ENCODE results near the gene SLC39A10. TPM values are rescaled to one million over a fixed set of nuclear protein-coding genes. Genes with fewer than 3 reads are reported as not detected.

Gene SLC39A10
- polyA plus RNA-seq, 12 donors: 18.7 to 93.0 (median 28.0) TPM

GRCh38 chr2:195711478-195711877, 54.5 kb downstream of the SLC39A10 start:
- DNase-seq: no peak

- no peak for DNase-seq
Observed at GRCh38 chr2:195716466-195716865, 59.4 kb downstream of the SLC39A10 start.

GRCh38 chr2:195721042-195721441, 64.0 kb downstream of the SLC39A10 start:
- no peak for DNase-seq

GRCh38 chr2:195722075-195722474, 65.0 kb downstream of the SLC39A10 start:
- DNase-seq: no peak

GRCh38 chr2:195727106-195727505, 70.1 kb downstream of the SLC39A10 start:
- no peak for DNase-seq

GRCh38 chr2:195730912-195731311, 73.9 kb downstream of the SLC39A10 start:
- DNase-seq: no peak

GRCh38 chr2:195732574-195732973, 75.5 kb downstream of the SLC39A10 start:
- no peak for DNase-seq

- no peak for DNase-seq
Observed at GRCh38 chr2:195733831-195734230, 76.8 kb downstream of the SLC39A10 start.

GRCh38 chr2:195734395-195734794, 77.4 kb downstream of the SLC39A10 start:
- no peak for DNase-seq

- no peak for DNase-seq
Observed at GRCh38 chr2:195734931-195735330, 77.9 kb downstream of the SLC39A10 start.

GRCh38 chr2:195735347-195735746, 78.3 kb downstream of the SLC39A10 start:
- no peak for DNase-seq

GRCh38 chr2:195737511-195738325, 80.7 kb downstream of the SLC39A10 start:
- DNase-seq: no peak

GRCh38 chr2:195741191-195741590, 84.2 kb downstream of the SLC39A10 start:
- no peak for DNase-seq

GRCh38 chr2:195756218-195756942, 99.4 kb downstream of the SLC39A10 start:
- DNase-seq: no peak

- no peak for DNase-seq
Observed at GRCh38 chr2:195758846-195759245, 101.8 kb downstream of the SLC39A10 start.

- no peak for DNase-seq
Observed at GRCh38 chr2:195759877-195760276, 102.9 kb downstream of the SLC39A10 start.

GRCh38 chr2:195763866-195764265, 106.8 kb downstream of the SLC39A10 start:
- DNase-seq: no peak

- DNase-seq: no peak
Observed at GRCh38 chr2:195766691-195767090, 109.7 kb downstream of the SLC39A10 start.

- no peak for DNase-seq
Observed at GRCh38 chr2:195768431-195768830, 111.4 kb downstream of the SLC39A10 start.

GRCh38 chr2:195769975-195770374, 112.9 kb downstream of the SLC39A10 start:
- no peak for DNase-seq

- DNase-seq: no peak
Observed at GRCh38 chr2:195779491-195779890, 122.5 kb downstream of the SLC39A10 start.

GRCh38 chr2:195782156-195782555, 125.1 kb downstream of the SLC39A10 start:
- no peak for DNase-seq

Data from muscle of arm (tissue), 12 donors.